HG02885 (cell line): Measurements from ENCODE around the gene LAMTOR1.

Experiments used
- ATAC-seq: cut with Tn5 transposase; IDR thresholded peaks from one replicate; pipeline ENCODE4 v1.9.1; 2021; ENCODE audit warnings: mild to moderate bottlenecking; ENCODE audit not compliant: unreplicated experiment, poor library complexity

LAMTOR1 gene

GRCh38 chr11:72120930-72121329, 17.8 kb upstream of the LAMTOR1 start:
- ATAC-seq, result no peak

GRCh38 chr11:72119198-72119597, 16.1 kb upstream of the LAMTOR1 start:
- ATAC-seq, result no peak

GRCh38 chr11:72116019-72116755, 13.1 kb upstream of the LAMTOR1 start:
- ATAC-seq, result no peak

- no peak for ATAC-seq
These were observed 11.5 kb upstream of the LAMTOR1 start for GRCh38 chr11:72114570-72114969.

- no peak for ATAC-seq
These were observed 10.1 kb upstream of the LAMTOR1 start for GRCh38 chr11:72112978-72113808.

GRCh38 chr11:72112143-72112977, 9.3 kb upstream of the LAMTOR1 start, which contains the start of gene ANAPC15:
Gene ANAPC15 (minus strand): TSS chr11:72112695. CDS start chr11:72111276, 1,419 bp downstream.
- peak; percentile 92 for ATAC-seq

- ATAC-seq, result peak; percentile 0
These were observed 8.4 kb upstream of the LAMTOR1 start for GRCh38 chr11:72111300-72112142.

GRCh38 chr11:72105888-72106287, 2.8 kb upstream of the LAMTOR1 start, which contains the start of gene TOMT:
Gene TOMT (plus strand): TSS chr11:72105924. CDS start chr11:72105952, 28 bp downstream.
- no peak for ATAC-seq

GRCh38 chr11:72103754-72104167, 664 bp upstream of the LAMTOR1 start:
- no peak for ATAC-seq

- no peak for ATAC-seq
These were observed 509 bp downstream of the LAMTOR1 start for GRCh38 chr11:72102631-72102945.

GRCh38 chr11:72102162-72102561, 935 bp downstream of the LAMTOR1 start:
- no peak for ATAC-seq

GRCh38 chr11:72100462-72100861, 2.6 kb downstream of the LAMTOR1 start:
- no peak for ATAC-seq

- no peak for ATAC-seq
These were observed 3.1 kb downstream of the LAMTOR1 start for GRCh38 chr11:72100009-72100408.

- ATAC-seq, result no peak
These were observed 4.4 kb downstream of the LAMTOR1 start for GRCh38 chr11:72098741-72099140.

- ATAC-seq, result peak; percentile 59
These were observed 11.8 kb downstream of the LAMTOR1 start for GRCh38 chr11:72091292-72091691.

- ATAC-seq, result no peak
These were observed 14.9 kb downstream of the LAMTOR1 start for GRCh38 chr11:72088076-72088808.

GRCh38 chr11:72085621-72086351, 17.3 kb downstream of the LAMTOR1 start:
- no peak for ATAC-seq

- no peak for ATAC-seq
These were observed 18.1 kb downstream of the LAMTOR1 start for GRCh38 chr11:72084965-72085364.
